Measurements from ENCODE around the gene GALNTL6. TPM values are rescaled to one million over a fixed set of nuclear protein-coding genes. Genes with fewer than 3 reads are reported as not detected.

GALNTL6 gene
- total and polyA plus RNA-seq, 9 of the 15 experiments (the other 6 are each of a cell fraction or from before 2014, with no cell fraction given), result 0.18 to 0.50 (median 0.29) TPM

GRCh38 chr4:173013232-173013930 is 1200.2 kb downstream of the GALNTL6 start:
- Histone ChIP-seq H3K36me3 (ENCODE audit: control insufficient read depth, insufficient read depth, low read length) (no peaks in the 10 kb centered on the region), H2AFZ (ENCODE audit: low read depth, low read length) (no peak overlapping the region), H3K9me1 (ENCODE audit: control insufficient read depth, insufficient read depth, low read length) (no peaks in the 10 kb centered on the region), H3K79me2 (ENCODE audit: control insufficient read depth, insufficient read depth, low read length) (no peaks in the 10 kb centered on the region), H3K4me1 (replicated peaks in 1 of 2; ENCODE audit: control insufficient read depth in 2 of 2, insufficient read depth in 2 of 2, low read length in 2 of 2) (peaks cover 0 to 4% of the 10 kb centered on the region in 2 experiments; a peak in 1 of 5 replicates), H3K4me3 (no peak overlapping the region), H3K27me3 (ENCODE audit: control insufficient read depth in 2 of 2, insufficient read depth in 2 of 2, low read length in 2 of 2) (no peaks in the 10 kb centered on the region; a peak in 1 of 5 replicates), H4K20me1 (replicated peaks; ENCODE audit: control insufficient read depth, insufficient read depth, low read length) (no peaks in the 10 kb centered on the region), H3K9me3 (replicated peaks; ENCODE audit: control insufficient read depth, insufficient read depth, low read depth, low read length) (no peaks in the 10 kb centered on the region), H3K27ac (ENCODE audit: extremely low read depth, low read depth, low read length) (no peak overlapping the region), H3K9ac (ENCODE audit: insufficient read depth in 1 of 2, low read depth in 2 of 2, low read length in 2 of 2) (no peak overlapping the region), H3K4me2 (ENCODE audit: insufficient read depth, low read length) (no peak overlapping the region)
- FAIRE-seq, result peak; percentile 78
- BruUV-seq (replicated peaks), result no TSS peak
- peak; percentile 82 for ATAC-seq
- CTCF ChIA-PET (ENCODE audit: low intra/inter-chr PET ratio), result interaction anchor here (0.9 to 3.4 kb wide), 5 partner anchors 244 to 404 kb away, joined by 3 to 19 read pairs (median 12); no protein-coding TSS in a partner anchor
- in situ Hi-C loops (cut with MboI) (no loop called here), intact Hi-C loops (cut with micrococcal nuclease) (loop anchor here (1.0 to 5.0 kb wide), 5 partner anchors 244 to 479 kb away; no protein-coding TSS in a partner anchor)
- POLR2A ChIA-PET, result interaction anchor here (0.6 to 1.6 kb wide), 6 partner anchors 9 to 964 kb away, joined by 3 to 4 read pairs (median 4); no protein-coding TSS in a partner anchor
- WGBS (ENCODE audit: insufficient coverage, low coverage, missing lambda C conversion rate), result 0% methylated on average over 3 of the region's 6 CpGs
- DNase-seq (ENCODE audit: extremely low read depth in 1 of 4, low spot score in 3 of 4), result peak; percentile 57 to 62 (median 62)
- TF ChIP-seq ZNF740 (CRISPR knock-in tag; IDR thresholded peaks at IDR 0.05) (no peak), ZNF740 (tag; IDR thresholded peaks at IDR 0.05) (peak in 1 of 2 experiments; percentile 50; a peak in 1 of 4 replicates), ZNF589 (CRISPR knock-in tag; IDR thresholded peaks at IDR 0.05; ENCODE audit: low read depth) (no peak), MGA (IDR thresholded peaks at IDR 0.05) (no peak), ZNF655 (CRISPR knock-in tag; IDR thresholded peaks at IDR 0.05) (no peak)

Measured in K562 (cell line).